Endodermal cell (in vitro differentiated cells): ENCODE data around the gene MAST3. TPM values are rescaled to one million over a fixed set of nuclear protein-coding genes. Genes with fewer than 3 reads are reported as not detected.

Experiments used
- DNase-seq: peaks from one replicate; pipeline ENCODE4 v3.0.0-alpha.2; 2017
- H3K27ac ChIP-seq: 2 replicates; pipeline ENCODE4 v1.5.1; 2013; ENCODE audit warnings: mild to moderate bottlenecking, low read depth, low read length, moderate library complexity
- H3K27me3 ChIP-seq: 2 replicates; pipeline ENCODE4 v1.6.1; 2013; ENCODE audit warnings: mild to moderate bottlenecking, low read length, moderate library complexity; ENCODE audit not compliant: insufficient read depth, control insufficient read depth, poor library complexity, severe bottlenecking
- H3K36me3 ChIP-seq: 2 replicates; pipeline ENCODE4 v1.7.0; 2013; ENCODE audit warnings: mild to moderate bottlenecking, low read length, moderate library complexity; ENCODE audit not compliant: control insufficient read depth, insufficient read depth
- H3K4me1 ChIP-seq: one replicate; pipeline ENCODE4 v1.7.0; 2013; ENCODE audit warnings: low read length; ENCODE audit not compliant: control insufficient read depth, insufficient read depth
- H3K4me3 ChIP-seq: 2 replicates; pipeline ENCODE4 v1.5.1; 2013; ENCODE audit warnings: mild to moderate bottlenecking, low read length, moderate library complexity
- H3K9ac ChIP-seq: 2 replicates; pipeline ENCODE4 v1.6.1; 2013; ENCODE audit warnings: mild to moderate bottlenecking, low read length, moderate library complexity; ENCODE audit not compliant: poor library complexity, severe bottlenecking; ENCODE audit errors: extremely low read depth
- H3K9me3 ChIP-seq: 2 replicates; pipeline ENCODE4 v1.6.1; 2013; ENCODE audit warnings: mild to moderate bottlenecking, low read length, moderate library complexity; ENCODE audit not compliant: control insufficient read depth
- H3K27ac Mint-ChIP-seq: 2 replicates; pipeline ENCODE4 v1.8.0; 2020; ENCODE audit warnings: mixed read lengths
- H3K27me3 Mint-ChIP-seq: 2 replicates; pipeline ENCODE4 v1.8.0; 2021; ENCODE audit warnings: mild to moderate bottlenecking, mixed read lengths; ENCODE audit not compliant: insufficient read depth
- H3K36me3 Mint-ChIP-seq: 2 replicates; pipeline ENCODE4 v1.8.0; 2020; ENCODE audit warnings: low read depth, mixed read lengths
- H3K4me1 Mint-ChIP-seq: 2 replicates; pipeline ENCODE4 v1.8.0; 2020; ENCODE audit warnings: mixed read lengths
- H3K4me3 Mint-ChIP-seq: 2 replicates; pipeline ENCODE4 v1.8.0; 2020; ENCODE audit warnings: mild to moderate bottlenecking, moderate library complexity, mixed read lengths
- H3K9me3 Mint-ChIP-seq: 2 replicates; pipeline ENCODE4 v1.8.0; 2020; ENCODE audit warnings: mild to moderate bottlenecking, mixed read lengths
- CTCF ChIP-seq: fragments of 200-600 bp; sonication (generic); conservative IDR thresholded peaks from 2 replicates; pipeline ENCODE4 v1.5.0; 2021; ENCODE audit warnings: antibody characterized with exemption, mild to moderate bottlenecking
- WGBS, 2 experiments: methylation state at CpG; one replicate each; pipeline versions ENCODE4 v1.1.5 to v1.1.7; 2013; ENCODE audit warnings: missing lambda C conversion rate in 2 of 2, mixed read lengths in 1 of 2; ENCODE audit not compliant: insufficient coverage in 1 of 2, insufficient read length in 1 of 2; 5-methylcytosine and 5-hydroxymethylcytosine counted together
- long read RNA-seq, 4 experiments: library from polyadenylated mRNA in 2 of 4; library from RNA in 1 of 4; library from capped mRNA in 1 of 4; stranded (forward) in 3 of 4; unstranded in 1 of 4; transcript quantifications; one replicate each; pipeline ENCODE4 v2.0.0, GENCODE V29; 2020 to 2021; ENCODE audit warnings: inconsistent platforms in 1 of 4
- polyA plus RNA-seq, 2 experiments: library from polyadenylated mRNA; stranded (reverse); fragments of 50-300 nt; gene quantifications; one replicate each; pipeline ENCODE4 v1.2.3, GENCODE V29; 2013
- total RNA-seq, 2 donors: library from RNA; stranded (reverse); fragmentation: NEBNext Ultra II Directional in 1 of 2; extraction: Animal tissue kit (Norgen Biotek cat#: 25700) in 1 of 2; gene quantifications; 2 replicates in 1 of 2; 3 replicates in 1 of 2; pipeline ENCODE4 v1.2.1, GENCODE V29; 2021

MAST3 gene
- 10 to 100 TPM; 13.0 to 15.1 TPM for total RNA-seq
- polyA plus RNA-seq (2013, experiment 1 of 2), result 9.3 TPM
- 8.2 TPM for polyA plus RNA-seq (2013, experiment 2 of 2)
- long read RNA-seq, experiment 1, partial matches to known transcripts, result 1 of 7 reads
- long read RNA-seq, experiment 1, other reads (novel, unspliced or antisense), result 6 of 7 reads
- long read RNA-seq, experiment 2, full-length matches to known transcripts, result 1 of 16 reads
- long read RNA-seq, experiment 2, partial matches to known transcripts, result 6 of 16 reads
- long read RNA-seq, experiment 2, other reads (novel, unspliced or antisense), result 9 of 16 reads
- long read RNA-seq, experiment 3, partial matches to known transcripts, result 0 of 3 reads
- long read RNA-seq, experiment 3, other reads (novel, unspliced or antisense), result 3 of 3 reads
- long read RNA-seq, experiment 4, partial matches to known transcripts, result 1 of 1 reads
- long read RNA-seq, experiment 4, other reads (novel, unspliced or antisense), result 0 of 1 reads

- peak within 1 kb of the TSS; percentile 76 for H3K4me3 ChIP-seq
- peak; percentile 95 for DNase-seq
- H3K9ac ChIP-seq, result no peak within 1 kb of the TSS
- no peak within 1 kb of the TSS for H3K27ac ChIP-seq
- Mint-ChIP-seq H3K4me1 (peaks cover 9% of the 10 kb centered on the region), H3K4me3 (peak within 1 kb of the TSS; percentile 53), H3K27ac (no peak within 1 kb of the TSS), H3K27me3 (peaks cover 20% of the 10 kb centered on the region), H3K9me3 (no peaks in the 10 kb centered on the region), H3K36me3 (no peaks in the 10 kb centered on the region)
- H3K4me1 ChIP-seq, result peaks cover 6% of the 10 kb centered on the region
- peaks cover 19% of the 10 kb centered on the region for H3K27me3 ChIP-seq
- no peaks in the 10 kb centered on the region for H3K9me3 ChIP-seq
- no peak for TF ChIP-seq CTCF
- WGBS, 2 experiments, result 27 to 42% methylated on average over 23 to 54 of the region's 54 CpGs
- no peaks in the 10 kb centered on the region for H3K36me3 ChIP-seq
These were observed at the start of gene MAST3 for GRCh38 chr19:18097217-18097992. MAST3 (plus strand) TSS chr19:18097778; CDS start chr19:18097793, 15 bp downstream.

- Histone ChIP-seq H3K9me3 (no peaks in the 10 kb centered on the region), H3K4me3 (no peak overlapping the region), H3K27me3 (no peaks in the 10 kb centered on the region), H3K4me1 (no peaks in the 10 kb centered on the region), H3K36me3 (no peaks in the 10 kb centered on the region), H3K27ac (no peak overlapping the region), H3K9ac (no peak overlapping the region)
- no peaks in the 10 kb centered on the region for H3K9me3 Mint-ChIP-seq
- DNase-seq, result no peak
- H3K4me1 Mint-ChIP-seq, result no peaks in the 10 kb centered on the region
- H3K27me3 Mint-ChIP-seq, result peaks cover 3% of the 10 kb centered on the region
- no peak for TF ChIP-seq CTCF
- no peak overlapping the region for H3K4me3 Mint-ChIP-seq
- WGBS, 2 experiments, result 93 to 94% methylated on average over 4 to 10 of the region's 10 CpGs
- H3K36me3 Mint-ChIP-seq, result no peaks in the 10 kb centered on the region
- H3K27ac Mint-ChIP-seq, result no peak overlapping the region
These were observed 48.2 kb upstream of the MAST3 start for GRCh38 chr19:18049385-18049784.

- no peak overlapping the region for H3K4me3 Mint-ChIP-seq
- H3K4me1 Mint-ChIP-seq, result no peaks in the 10 kb centered on the region
- Histone ChIP-seq H3K36me3 (no peaks in the 10 kb centered on the region), H3K9ac (no peak overlapping the region), H3K27me3 (no peaks in the 10 kb centered on the region), H3K9me3 (no peaks in the 10 kb centered on the region), H3K27ac (no peak overlapping the region), H3K4me3 (no peak overlapping the region), H3K4me1 (no peaks in the 10 kb centered on the region)
- H3K27me3 Mint-ChIP-seq, result peaks cover 3% of the 10 kb centered on the region
- 81 to 83% methylated on average over 12 to 28 of the region's 31 CpGs for WGBS, 2 experiments
- DNase-seq, result no peak
- H3K27ac Mint-ChIP-seq, result no peak overlapping the region
- no peak for TF ChIP-seq CTCF
- H3K9me3 Mint-ChIP-seq, result no peaks in the 10 kb centered on the region
- no peaks in the 10 kb centered on the region for H3K36me3 Mint-ChIP-seq
These were observed 45.7 kb upstream of the MAST3 start for GRCh38 chr19:18051887-18052286.
